ENCODE measurements around the gene GABARAP. TPM values are rescaled to one million over a fixed set of nuclear protein-coding genes. Genes with fewer than 3 reads are reported as not detected.

The GABARAP gene
- total and polyA plus RNA-seq, 10 of the 15 experiments (the other 5 are each of a cell fraction or from before 2014, with no cell fraction given) = 134 to 613 (median 285) TPM

DNA sequence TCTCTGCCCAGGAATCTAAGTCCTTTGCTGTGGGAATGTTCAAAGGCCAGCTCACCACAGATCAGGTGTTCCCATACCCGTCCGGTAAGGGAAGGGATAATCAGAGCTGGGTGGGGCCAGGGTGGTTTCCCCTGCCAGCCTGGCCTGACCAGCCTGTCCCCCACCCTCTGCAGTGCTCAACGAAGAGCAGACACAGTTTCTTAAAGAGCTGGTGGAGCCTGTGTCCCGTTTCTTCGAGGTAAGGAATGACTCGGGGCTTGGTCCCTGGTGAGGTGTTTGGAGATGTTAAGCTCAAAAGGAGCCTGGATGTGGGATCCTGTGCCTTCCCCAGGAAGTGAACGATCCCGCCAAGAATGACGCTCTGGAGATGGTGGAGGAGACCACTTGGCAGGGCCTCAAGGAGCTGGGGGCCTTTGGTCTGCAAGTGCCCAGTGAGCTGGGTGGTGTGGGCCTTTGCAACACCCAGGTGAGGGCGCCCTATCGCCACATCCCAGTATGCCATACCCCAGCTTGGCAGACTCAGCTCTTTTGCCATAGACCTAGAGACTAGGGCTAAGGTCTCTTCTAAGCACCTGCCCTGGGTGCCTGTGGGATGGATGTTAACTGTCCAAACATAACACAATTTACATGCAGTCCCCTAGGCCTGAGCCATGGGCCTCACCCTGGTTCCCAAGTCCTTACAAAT, 21.5 kb downstream of the GABARAP start (continued):
- TF ChIP-seq, protein P1, sequence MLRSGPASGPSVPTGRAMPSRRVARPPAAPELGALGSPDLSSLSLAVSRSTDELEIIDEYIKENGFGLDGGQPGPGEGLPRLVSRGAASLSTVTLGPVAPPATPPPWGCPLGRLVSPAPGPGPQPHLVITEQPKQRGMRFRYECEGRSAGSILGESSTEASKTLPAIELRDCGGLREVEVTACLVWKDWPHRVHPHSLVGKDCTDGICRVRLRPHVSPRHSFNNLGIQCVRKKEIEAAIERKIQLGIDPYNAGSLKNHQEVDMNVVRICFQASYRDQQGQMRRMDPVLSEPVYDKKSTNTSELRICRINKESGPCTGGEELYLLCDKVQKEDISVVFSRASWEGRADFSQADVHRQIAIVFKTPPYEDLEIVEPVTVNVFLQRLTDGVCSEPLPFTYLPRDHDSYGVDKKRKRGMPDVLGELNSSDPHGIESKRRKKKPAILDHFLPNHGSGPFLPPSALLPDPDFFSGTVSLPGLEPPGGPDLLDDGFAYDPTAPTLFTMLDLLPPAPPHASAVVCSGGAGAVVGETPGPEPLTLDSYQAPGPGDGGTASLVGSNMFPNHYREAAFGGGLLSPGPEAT (IDR thresholded peaks at IDR 0.05; ENCODE audit: low read depth) = no peak
- TF ChIP-seq NR2F1 (conservative IDR thresholded peaks at IDR 0.05) = no peak
- TF ChIP-seq CREB1 (IDR thresholded peaks at IDR 0.05; ENCODE audit: low read depth) = no peak
- TF ChIP-seq RAD51 (IDR thresholded peaks at IDR 0.05) = no peak
- TF ChIP-seq SUPT20H (IDR thresholded peaks at IDR 0.05; ENCODE audit: borderline replicate concordance, control insufficient read depth, low read depth, low read length) = no peak
- no peak for TF ChIP-seq KDM1A (IDR thresholded peaks at IDR 0.05; ENCODE audit: borderline replicate concordance)
- TF ChIP-seq IKZF2 (IDR thresholded peaks at IDR 0.05) = no peak
- TF ChIP-seq, protein P2, sequence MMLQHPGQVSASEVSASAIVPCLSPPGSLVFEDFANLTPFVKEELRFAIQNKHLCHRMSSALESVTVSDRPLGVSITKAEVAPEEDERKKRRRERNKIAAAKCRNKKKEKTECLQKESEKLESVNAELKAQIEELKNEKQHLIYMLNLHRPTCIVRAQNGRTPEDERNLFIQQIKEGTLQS (IDR thresholded peaks at IDR 0.05; ENCODE audit: borderline replicate concordance, extremely low read depth, low read depth, low read length) = no peak
- no peak for TF ChIP-seq IRF5 (IDR thresholded peaks at IDR 0.05; ENCODE audit: borderline replicate concordance)
- TF ChIP-seq FOXK2 (IDR thresholded peaks at IDR 0.05) = no peak
- peak; percentile 11 for TF ChIP-seq BCL3 (IDR thresholded peaks at IDR 0.05; ENCODE audit: borderline replicate concordance, insufficient read depth, low read depth, low read length, poor library complexity, severe bottlenecking)
- peak; percentile 45 for TF ChIP-seq RAD21 (IDR thresholded peaks at IDR 0.05; ENCODE audit: insufficient read depth, low read depth, low read length)
- TF ChIP-seq FOXM1 (IDR thresholded peaks at IDR 0.05; ENCODE audit: low read depth, low read length) = peak; percentile 38; the same call in 1 of the 2 replicates
- TF ChIP-seq RUNX3 (IDR thresholded peaks at IDR 0.05; ENCODE audit: low read length) = 0 out of 2 replicates have a peak, but pooled peaks have one; percentile 5
- peak; percentile 53; the same call in 1 of the 2 replicates for TF ChIP-seq SMC3 (IDR thresholded peaks at IDR 0.05; ENCODE audit: borderline replicate concordance, low read length)
- no peak for TF ChIP-seq CBFB (IDR thresholded peaks at IDR 0.05; ENCODE audit: low read depth)
- TF ChIP-seq GABPA (IDR thresholded peaks at IDR 0.05; ENCODE audit: low read depth) = no peak
- no peak for TF ChIP-seq NRF1 (conservative IDR thresholded peaks at IDR 0.05; ENCODE audit: low read depth, low read length)
- TF ChIP-seq, protein P3, sequence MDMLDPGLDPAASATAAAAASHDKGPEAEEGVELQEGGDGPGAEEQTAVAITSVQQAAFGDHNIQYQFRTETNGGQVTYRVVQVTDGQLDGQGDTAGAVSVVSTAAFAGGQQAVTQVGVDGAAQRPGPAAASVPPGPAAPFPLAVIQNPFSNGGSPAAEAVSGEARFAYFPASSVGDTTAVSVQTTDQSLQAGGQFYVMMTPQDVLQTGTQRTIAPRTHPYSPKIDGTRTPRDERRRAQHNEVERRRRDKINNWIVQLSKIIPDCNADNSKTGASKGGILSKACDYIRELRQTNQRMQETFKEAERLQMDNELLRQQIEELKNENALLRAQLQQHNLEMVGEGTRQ (IDR thresholded peaks at IDR 0.05; ENCODE audit: borderline replicate concordance, low read depth, low read length) = no peak
- no peak for TF ChIP-seq TAF1 (IDR thresholded peaks at IDR 0.05; ENCODE audit: borderline replicate concordance, low read depth, low read length)

Data from GM12878 (cell line).